ENCODE measurements around the gene CYTIP. TPM values are rescaled to one million over a fixed set of nuclear protein-coding genes. Genes with fewer than 3 reads are reported as not detected.

The CYTIP gene
- total RNA-seq, 1 donor from 2014 or later, result 5.1 TPM

GRCh38 chr2:157463002-157463401 is 19.1 kb upstream of the CYTIP start:
- no peak for DNase-seq

DNA sequence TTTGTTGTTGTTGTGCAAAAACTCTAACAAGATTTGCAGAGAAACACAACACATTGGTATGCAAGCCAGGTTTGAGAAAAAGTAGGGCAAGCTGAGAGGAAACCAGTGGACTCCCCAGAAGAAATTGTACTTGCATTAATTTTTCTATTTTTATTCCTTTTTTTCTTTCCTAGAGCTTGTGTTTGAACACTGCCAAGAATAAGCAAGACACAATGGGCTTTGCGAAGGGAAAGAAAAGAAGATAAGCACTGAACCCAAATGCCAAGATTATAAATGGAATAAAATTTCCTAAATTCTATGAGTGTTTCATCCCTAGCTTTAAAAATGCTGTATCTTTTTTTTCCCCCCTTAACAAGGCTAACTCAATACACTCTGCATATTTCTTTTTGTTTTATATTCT is 17.0 kb upstream of the CYTIP start:
- DNase-seq, result no peak

DNA sequence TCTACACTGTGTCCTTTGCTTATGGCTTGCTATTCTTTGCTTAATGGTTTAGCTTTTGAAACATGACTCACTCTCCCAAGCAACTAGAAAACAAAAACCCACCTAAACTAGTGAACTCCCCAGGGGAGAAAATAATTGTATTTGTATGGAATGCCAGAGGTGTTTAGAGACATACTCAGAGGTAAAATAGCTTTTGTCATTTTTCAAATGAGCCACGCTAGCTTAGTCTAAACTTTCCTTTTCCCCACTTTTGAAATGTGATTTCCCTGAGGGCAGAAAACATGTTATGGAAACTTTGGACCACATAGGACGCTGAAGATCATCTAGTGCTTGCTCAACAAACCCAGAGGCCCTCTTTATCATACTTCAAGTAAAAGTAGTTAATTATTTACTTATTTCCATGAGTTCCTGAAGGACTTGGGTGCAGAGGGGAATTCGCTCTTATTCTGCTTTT is 16.5 kb upstream of the CYTIP start:
- DNase-seq, result no peak

GRCh38 chr2:157459486-157459885 is 15.6 kb upstream of the CYTIP start:
- DNase-seq, result no peak

DNA sequence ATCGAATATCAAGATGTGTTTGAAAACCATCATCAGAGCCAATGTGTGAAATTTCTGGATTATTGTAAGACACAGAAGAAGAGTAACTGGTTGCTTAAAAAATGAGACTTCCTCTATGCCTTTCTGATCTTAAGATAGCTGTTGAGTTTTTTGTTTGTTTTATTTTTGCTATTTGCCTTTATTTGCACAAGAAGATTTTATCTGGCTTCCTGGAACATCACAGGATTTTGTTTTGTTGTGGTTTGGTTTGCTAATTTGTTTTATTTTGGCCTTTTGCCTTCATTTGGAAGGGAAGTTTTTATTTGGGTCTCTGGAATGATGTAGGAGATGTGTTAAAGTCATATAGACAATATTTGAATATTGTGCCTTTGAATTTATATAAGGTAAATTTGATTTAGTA is 3.9 kb upstream of the CYTIP start:
- no peak for DNase-seq

GRCh38 chr2:157447031-157447430 is 3.1 kb upstream of the CYTIP start:
- no peak for DNase-seq

GRCh38 chr2:157444641-157445040 is 752 bp upstream of the CYTIP start:
- DNase-seq, result no peak

DNA sequence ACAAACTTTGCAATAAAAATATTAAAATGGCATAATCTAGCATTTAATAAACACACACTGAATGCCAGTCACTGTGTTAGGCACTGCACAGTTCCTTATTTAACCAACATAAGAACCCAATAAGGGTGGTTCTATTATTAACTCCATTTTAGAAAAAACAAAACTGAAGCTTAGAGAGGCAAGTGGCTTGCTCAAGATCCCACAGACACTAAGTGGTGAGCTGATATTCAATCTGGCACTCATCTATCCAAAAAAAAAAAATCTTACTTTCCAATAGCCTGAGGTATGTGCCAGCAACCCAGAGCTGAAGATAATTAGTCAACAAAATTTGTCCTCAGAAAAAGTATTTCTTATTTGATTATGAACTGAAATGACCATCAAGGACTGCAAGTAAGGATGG is 799 bp downstream of the CYTIP start:
- no peak for DNase-seq

DNA sequence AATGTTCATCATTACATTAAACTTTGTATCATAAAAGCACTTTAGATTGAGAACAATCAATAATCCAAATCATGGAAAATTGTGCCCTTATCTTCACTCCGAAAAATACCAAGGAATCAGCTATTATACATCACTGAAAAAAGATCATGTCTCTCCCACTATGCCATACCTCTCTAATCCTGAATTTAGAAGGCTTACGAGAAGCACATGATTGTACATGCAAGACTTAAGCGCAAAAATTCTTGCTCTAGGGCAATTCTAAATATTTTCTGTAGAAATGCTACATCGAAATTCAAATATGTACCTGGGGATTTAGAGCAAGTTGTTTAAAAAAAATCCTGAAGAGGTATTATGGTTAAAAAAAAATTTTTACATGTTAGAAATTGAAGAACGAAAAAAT is 1.3 kb downstream of the CYTIP start:
- DNase-seq, result no peak

- DNase-seq, result no peak
These were observed 1.7 kb downstream of the CYTIP start for GRCh38 chr2:157442191-157442590.

- no peak for DNase-seq
These were observed 2.8 kb downstream of the CYTIP start for GRCh38 chr2:157441072-157441454.

GRCh38 chr2:157440404-157441071 is 3.4 kb downstream of the CYTIP start:
- no peak for DNase-seq

- no peak for DNase-seq
These were observed 4.1 kb downstream of the CYTIP start for GRCh38 chr2:157439824-157440186.

DNA sequence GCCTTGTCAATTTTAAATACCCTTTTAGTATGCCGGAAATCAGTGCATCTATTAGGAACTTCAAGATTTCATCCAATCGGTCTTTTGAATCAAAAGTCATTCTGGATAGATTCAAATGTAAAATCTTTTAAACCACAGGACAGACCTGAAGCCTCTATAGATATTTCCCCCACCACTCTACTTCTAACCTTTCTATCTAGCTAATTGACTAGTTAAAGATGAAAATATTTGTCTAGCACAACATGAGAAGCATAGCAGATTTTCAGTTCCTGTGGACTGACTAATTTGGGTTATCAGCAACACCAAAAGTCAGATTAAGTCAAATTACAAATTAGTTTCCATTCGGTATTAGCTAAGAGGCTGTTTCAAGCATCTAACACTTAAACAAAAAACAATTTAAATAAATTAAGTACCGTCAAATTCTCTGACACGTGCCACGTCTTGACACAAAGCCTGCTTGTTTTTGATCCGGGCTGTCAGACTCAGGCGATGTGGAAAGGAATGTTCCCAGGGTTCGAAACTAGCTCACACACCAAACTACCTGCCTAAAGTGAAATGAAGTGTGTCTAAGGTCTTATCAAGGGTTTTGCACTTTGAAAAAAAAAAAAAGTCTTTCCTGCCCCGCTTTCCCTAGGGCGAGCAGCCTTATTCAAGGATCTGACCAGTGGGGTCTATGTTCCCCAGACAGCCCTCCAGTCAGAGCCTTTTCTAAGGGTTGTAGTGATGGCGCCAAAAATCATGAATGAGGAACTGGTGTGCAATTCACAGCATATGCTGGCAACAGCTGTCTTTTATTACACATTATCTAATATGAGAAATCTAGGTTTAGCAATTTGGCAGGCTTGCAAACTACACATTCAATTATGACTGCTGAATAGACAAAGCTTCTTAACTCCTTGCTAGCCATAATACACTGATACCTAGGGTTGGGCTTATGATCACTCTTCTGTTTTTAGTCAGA is 4.7 kb downstream of the CYTIP start:
- DNase-seq, result no peak

GRCh38 chr2:157433394-157433793 is 10.5 kb downstream of the CYTIP start:
- DNase-seq, result no peak

DNA sequence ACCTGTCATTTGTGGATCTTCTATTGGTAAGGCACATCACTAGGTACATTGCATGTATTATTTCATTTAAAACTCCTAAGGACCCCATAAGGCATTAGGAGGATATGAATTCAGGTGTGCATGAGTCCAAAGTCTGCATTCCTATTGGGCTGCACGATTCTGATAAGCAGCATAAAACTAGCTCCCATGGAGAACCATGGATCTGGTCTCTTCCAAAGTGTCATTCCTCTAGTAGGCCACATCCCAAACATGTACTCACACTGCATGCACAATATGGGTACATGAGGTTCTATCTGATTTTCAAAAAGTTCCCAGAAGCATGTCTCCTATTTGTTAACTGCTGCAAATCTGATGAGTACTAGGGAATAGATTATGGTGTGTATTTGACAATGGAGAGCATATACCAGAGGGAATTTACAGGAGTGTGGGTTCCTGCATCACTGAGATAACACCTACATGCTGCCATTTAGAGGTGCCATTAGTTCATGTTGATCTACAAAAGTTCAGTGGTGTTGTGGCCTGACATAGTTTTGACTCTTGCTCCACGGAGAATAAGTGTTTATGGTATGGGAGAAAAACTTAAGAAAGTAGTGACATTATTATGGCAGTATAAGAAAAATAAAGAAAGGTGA is 11.3 kb downstream of the CYTIP start:
- DNase-seq, result no peak

DNA sequence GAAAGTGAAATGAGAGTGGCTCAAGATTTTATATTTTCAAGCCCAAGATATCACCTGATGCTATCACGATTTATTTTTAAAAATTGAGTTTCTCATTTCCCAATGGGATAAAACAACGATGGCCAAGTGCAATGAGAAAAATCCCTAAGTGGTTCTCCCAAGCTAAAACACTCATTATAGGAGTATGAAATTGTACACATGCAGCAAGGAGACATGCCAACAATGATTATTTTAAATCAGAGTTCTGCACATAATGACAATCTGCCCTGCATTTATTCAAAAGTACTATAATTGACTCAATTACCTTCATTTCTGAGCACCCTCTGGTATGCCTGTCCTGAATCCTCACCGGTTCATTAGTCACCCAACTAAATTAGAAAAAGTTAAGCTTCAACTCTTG is 12.7 kb downstream of the CYTIP start:
- no peak for DNase-seq

DNA sequence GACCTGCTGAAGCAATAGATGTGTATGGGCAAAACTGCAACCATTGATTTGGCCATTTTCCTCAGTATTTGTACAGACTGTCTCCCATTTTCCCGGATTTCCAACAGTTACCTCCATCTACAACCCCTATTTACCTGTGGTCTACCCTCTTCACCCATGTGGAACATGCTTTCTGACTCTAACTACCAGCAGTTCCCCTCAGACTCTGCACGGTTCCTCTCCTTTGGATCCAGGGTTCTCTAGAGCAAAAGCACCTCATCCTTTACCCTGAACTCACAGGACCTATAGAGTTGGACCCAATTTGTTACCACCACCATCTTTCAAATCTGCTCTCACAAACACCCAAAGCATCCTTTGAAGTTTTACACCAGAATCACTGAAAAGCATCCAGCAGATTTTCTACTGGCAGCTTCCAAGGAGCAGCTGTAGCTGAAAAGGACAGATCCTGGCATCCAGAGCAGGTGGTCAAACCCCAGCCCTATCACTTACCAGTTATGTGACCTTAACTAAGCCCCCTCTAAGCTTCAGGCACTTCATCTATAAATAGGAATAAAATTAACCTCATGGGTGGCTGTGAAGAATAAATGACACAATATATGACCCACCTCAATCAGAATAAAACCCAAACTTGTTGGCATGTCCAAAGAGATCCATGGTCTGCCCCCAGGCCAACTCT is 15.3 kb downstream of the CYTIP start:
- no peak for DNase-seq

DNA sequence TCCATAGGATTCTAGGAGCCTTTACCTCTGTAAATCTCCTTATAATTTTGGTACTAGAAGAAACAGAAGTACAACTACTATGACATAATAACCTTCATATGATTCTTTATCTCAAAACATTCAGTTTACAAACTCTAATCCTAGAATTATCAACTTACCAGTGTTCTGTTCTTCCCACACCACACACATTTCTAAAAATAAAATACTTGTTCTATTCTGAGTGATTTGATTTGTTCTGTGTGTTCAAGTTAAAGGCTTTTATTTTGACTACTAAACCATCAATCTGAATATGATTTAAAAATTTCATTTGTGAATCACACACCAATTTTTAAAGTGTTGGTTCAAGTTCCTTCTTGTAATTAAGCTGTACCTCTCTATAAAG is 16.0 kb downstream of the CYTIP start:
- DNase-seq, result no peak

GRCh38 chr2:157427003-157427921 is 16.6 kb downstream of the CYTIP start:
- no peak for DNase-seq

GRCh38 chr2:157426477-157426994 is 17.4 kb downstream of the CYTIP start:
- DNase-seq, result no peak
